Activated naive CD8-positive, alpha-beta T cell treated with anti-CD3 and anti-CD28 coated beads, Interleukin-2, amount 10 ng/mL, durations not matched to agents 7 days and 5 days (primary cell): ENCODE data around the gene EFCAB6. TPM values are rescaled to one million over a fixed set of nuclear protein-coding genes. Genes with fewer than 3 reads are reported as not detected.

ENCODE experiments used
- ATAC-seq: fragments of 150-1000 bp; cut with Tn5 transposase; one replicate; pipeline ENCODE4 v1.10.0; 2021; ENCODE audit warnings: low read depth, moderate library complexity
- POLR2A ChIA-PET: fragments of 350-600 bp; sonication (Branson Sonifier 250); formaldehyde crosslinking; loops from one replicate; lab custom pipeline; 2021; ENCODE audit warnings: antibody characterized with exemption; lab: Charles Lee
- DNase-seq: peaks from one replicate; pipeline ENCODE4 v3.0.0; 2021
- H3K27ac Mint-ChIP-seq: one replicate; pipeline ENCODE4 v1.8.0; 2022; ENCODE audit warnings: mild to moderate bottlenecking, mixed read lengths
- H3K27me3 Mint-ChIP-seq: one replicate; pipeline ENCODE4 v1.8.0; 2022; ENCODE audit warnings: mild to moderate bottlenecking, moderate library complexity, mixed read lengths
- H3K36me3 Mint-ChIP-seq: one replicate; pipeline ENCODE4 v1.8.0; 2021; ENCODE audit warnings: mild to moderate bottlenecking, mixed read lengths
- H3K4me1 Mint-ChIP-seq: one replicate; pipeline ENCODE4 v1.8.0; 2021; ENCODE audit warnings: mixed read lengths
- H3K4me3 Mint-ChIP-seq: one replicate; pipeline ENCODE4 v1.8.0; 2022; ENCODE audit warnings: mild to moderate bottlenecking, moderate library complexity, mixed read lengths
- H3K9me3 Mint-ChIP-seq: one replicate; pipeline ENCODE4 v1.8.0; 2021; ENCODE audit warnings: mixed read lengths
- total RNA-seq, 2 experiments: library from RNA; stranded (reverse); gene quantifications; one replicate each; pipeline ENCODE4 v1.2.3, GENCODE V29; 2021

EFCAB6 gene
- total RNA-seq, 2 experiments from 2014 or later: 0.19 to 0.37 TPM

GRCh38 chr22:43504068-43504467, 308.0 kb downstream of the EFCAB6 start:
- no peak for DNase-seq
- Mint-ChIP-seq H3K4me1 (no peaks in the 10 kb centered on the region), H3K4me3 (no peak overlapping the region), H3K9me3 (no peaks in the 10 kb centered on the region), H3K27ac (no peak overlapping the region), H3K27me3 (no peaks in the 10 kb centered on the region), H3K36me3 (no peaks in the 10 kb centered on the region)
- no peak for ATAC-seq
- POLR2A ChIA-PET: no interaction called here

GRCh38 chr22:43502306-43502874, 309.7 kb downstream of the EFCAB6 start:
- DNase-seq (no peak), ATAC-seq (no peak)
- H3K4me3 Mint-ChIP-seq: no peak overlapping the region
- H3K27me3 Mint-ChIP-seq: no peaks in the 10 kb centered on the region
- no peaks in the 10 kb centered on the region for H3K36me3 Mint-ChIP-seq
- POLR2A ChIA-PET: no interaction called here
- no peak overlapping the region for H3K27ac Mint-ChIP-seq
- H3K9me3 Mint-ChIP-seq: no peaks in the 10 kb centered on the region
- no peaks in the 10 kb centered on the region for H3K4me1 Mint-ChIP-seq

- no peak for ATAC-seq
- no peaks in the 10 kb centered on the region for H3K4me1 Mint-ChIP-seq
- DNase-seq: no peak
- no peaks in the 10 kb centered on the region for H3K27me3 Mint-ChIP-seq
- POLR2A ChIA-PET: interaction anchor here (0.9 kb wide), 1 partner anchor 1377 kb away, joined by 3 read pairs; no protein-coding TSS in a partner anchor
- H3K36me3 Mint-ChIP-seq: no peaks in the 10 kb centered on the region
- H3K27ac Mint-ChIP-seq: no peak overlapping the region
- H3K9me3 Mint-ChIP-seq: no peaks in the 10 kb centered on the region
- H3K4me3 Mint-ChIP-seq: no peak overlapping the region
These were observed 310.2 kb downstream of the EFCAB6 start for GRCh38 chr22:43501878-43502277.

GRCh38 chr22:43500792-43501785, 311.0 kb downstream of the EFCAB6 start:
- H3K27me3 Mint-ChIP-seq: no peaks in the 10 kb centered on the region
- H3K27ac Mint-ChIP-seq: no peak overlapping the region
- no peaks in the 10 kb centered on the region for H3K36me3 Mint-ChIP-seq
- H3K4me1 Mint-ChIP-seq: no peaks in the 10 kb centered on the region
- no peak overlapping the region for H3K4me3 Mint-ChIP-seq
- ATAC-seq: no peak
- DNase-seq: no peak
- POLR2A ChIA-PET: interaction anchor here (0.9 kb wide), 1 partner anchor 1378 kb away, joined by 3 read pairs; no protein-coding TSS in a partner anchor
- no peaks in the 10 kb centered on the region for H3K9me3 Mint-ChIP-seq

GRCh38 chr22:43498856-43499253, 313.2 kb downstream of the EFCAB6 start:
- Mint-ChIP-seq H3K4me3 (no peak overlapping the region), H3K27ac (no peak overlapping the region), H3K27me3 (no peaks in the 10 kb centered on the region), H3K36me3 (no peaks in the 10 kb centered on the region), H3K4me1 (no peaks in the 10 kb centered on the region), H3K9me3 (no peaks in the 10 kb centered on the region)
- no peak for DNase-seq
- ATAC-seq: no peak
- POLR2A ChIA-PET: no interaction called here

GRCh38 chr22:43497956-43498855, 313.9 kb downstream of the EFCAB6 start:
- POLR2A ChIA-PET: no interaction called here
- no peak overlapping the region for H3K4me3 Mint-ChIP-seq
- no peaks in the 10 kb centered on the region for H3K36me3 Mint-ChIP-seq
- H3K27me3 Mint-ChIP-seq: no peaks in the 10 kb centered on the region
- no peak for ATAC-seq
- DNase-seq: no peak
- no peaks in the 10 kb centered on the region for H3K4me1 Mint-ChIP-seq
- no peak overlapping the region for H3K27ac Mint-ChIP-seq
- no peaks in the 10 kb centered on the region for H3K9me3 Mint-ChIP-seq

- POLR2A ChIA-PET: no interaction called here
- DNase-seq: no peak
- H3K4me1 Mint-ChIP-seq: no peaks in the 10 kb centered on the region
- H3K36me3 Mint-ChIP-seq: no peaks in the 10 kb centered on the region
- no peak overlapping the region for H3K27ac Mint-ChIP-seq
- ATAC-seq: no peak
- H3K27me3 Mint-ChIP-seq: no peaks in the 10 kb centered on the region
- peaks cover 5% of the 10 kb centered on the region for H3K9me3 Mint-ChIP-seq
- H3K4me3 Mint-ChIP-seq: no peak overlapping the region
These were observed 318.8 kb downstream of the EFCAB6 start for GRCh38 chr22:43493297-43493696.

GRCh38 chr22:43491737-43492136, 320.4 kb downstream of the EFCAB6 start:
- POLR2A ChIA-PET: no interaction called here
- Mint-ChIP-seq H3K36me3 (no peaks in the 10 kb centered on the region), H3K4me3 (no peak overlapping the region), H3K27ac (no peak overlapping the region), H3K4me1 (no peaks in the 10 kb centered on the region), H3K9me3 (peaks cover 5% of the 10 kb centered on the region), H3K27me3 (no peaks in the 10 kb centered on the region)
- ATAC-seq: no peak
- no peak for DNase-seq

- no peaks in the 10 kb centered on the region for H3K27me3 Mint-ChIP-seq
- no peak overlapping the region for H3K27ac Mint-ChIP-seq
- peaks cover 5% of the 10 kb centered on the region for H3K9me3 Mint-ChIP-seq
- ATAC-seq (no peak), DNase-seq (no peak)
- POLR2A ChIA-PET: no interaction called here
- H3K36me3 Mint-ChIP-seq: no peaks in the 10 kb centered on the region
- H3K4me3 Mint-ChIP-seq: no peak overlapping the region
- no peaks in the 10 kb centered on the region for H3K4me1 Mint-ChIP-seq
These were observed 320.9 kb downstream of the EFCAB6 start for GRCh38 chr22:43491177-43491576.

- POLR2A ChIA-PET: no interaction called here
- ATAC-seq: no peak
- H3K9me3 Mint-ChIP-seq: peaks cover 5% of the 10 kb centered on the region
- no peaks in the 10 kb centered on the region for H3K36me3 Mint-ChIP-seq
- no peaks in the 10 kb centered on the region for H3K27me3 Mint-ChIP-seq
- DNase-seq: no peak
- H3K4me3 Mint-ChIP-seq: no peak overlapping the region
- no peaks in the 10 kb centered on the region for H3K4me1 Mint-ChIP-seq
- no peak overlapping the region for H3K27ac Mint-ChIP-seq
These were observed 321.8 kb downstream of the EFCAB6 start for GRCh38 chr22:43490311-43490710.

GRCh38 chr22:43488937-43489336, 323.2 kb downstream of the EFCAB6 start:
- no peaks in the 10 kb centered on the region for H3K4me1 Mint-ChIP-seq
- H3K9me3 Mint-ChIP-seq: peaks cover 5% of the 10 kb centered on the region
- ATAC-seq (no peak), DNase-seq (no peak)
- POLR2A ChIA-PET: no interaction called here
- no peaks in the 10 kb centered on the region for H3K36me3 Mint-ChIP-seq
- no peak overlapping the region for H3K4me3 Mint-ChIP-seq
- no peaks in the 10 kb centered on the region for H3K27me3 Mint-ChIP-seq
- H3K27ac Mint-ChIP-seq: no peak overlapping the region

GRCh38 chr22:43488031-43488866, 323.9 kb downstream of the EFCAB6 start:
- H3K9me3 Mint-ChIP-seq: peaks cover 5% of the 10 kb centered on the region
- ATAC-seq (no peak), DNase-seq (no peak)
- no peak overlapping the region for H3K27ac Mint-ChIP-seq
- no peaks in the 10 kb centered on the region for H3K27me3 Mint-ChIP-seq
- POLR2A ChIA-PET: no interaction called here
- H3K4me3 Mint-ChIP-seq: no peak overlapping the region
- no peaks in the 10 kb centered on the region for H3K36me3 Mint-ChIP-seq
- no peaks in the 10 kb centered on the region for H3K4me1 Mint-ChIP-seq
